ENCODE results near the gene TTLL9. TPM values are rescaled to one million over a fixed set of nuclear protein-coding genes. Genes with fewer than 3 reads are reported as not detected.

Gene TTLL9
- under 1 TPM in 2 of 5 donors, not detected in 3; 0.18 to 0.43 TPM for total RNA-seq
- polyA plus RNA-seq, result under 1 TPM in 1 of 3 donors, not detected in 2; 0.15 TPM
- long read RNA-seq, donor 1, result 0 reads
- long read RNA-seq, donor 2, result 0 reads
- long read RNA-seq, donor 3, result 0 reads
- long read RNA-seq, donor 4, result 0 reads
- long read RNA-seq, donor 5, result 0 reads
- long read RNA-seq, donor 6, result 0 reads
- long read RNA-seq, donor 7, result 0 reads
- long read RNA-seq, donor 8, partial matches to known transcripts, result 5 of 11 reads
- long read RNA-seq, donor 8, other reads (novel, unspliced or antisense), result 6 of 11 reads
- long read RNA-seq, donor 9, result 0 reads
- long read RNA-seq, donor 10, result 0 reads

- intact Hi-C loops (cut with DNase I; ENCODE audit: low total_unique reads), result no loop called here
- Histone ChIP-seq H3K4me3 (peak within 1 kb of the TSS; percentile 60 to 93 (median 72)), H3K27me3 (peaks cover 0 to 27% (median 20%) of the 10 kb centered on the region in 3 donors), H3K36me3 (no peaks in the 10 kb centered on the region), H3K4me1 (peaks cover 6 to 24% (median 23%) of the 10 kb centered on the region in 4 donors), H3K9me3 (no peaks in the 10 kb centered on the region), H3K27ac (peak within 1 kb of the TSS; percentile 39 to 76 (median 69))
- no peak for TF ChIP-seq POLR2AphosphoS5 (IDR thresholded peaks at IDR 0.05)
- no peak for TF ChIP-seq CTCF (IDR thresholded peaks at IDR 0.05)
- TF ChIP-seq POLR2A (IDR thresholded peaks at IDR 0.05), result no peak
- TF ChIP-seq EP300 (IDR thresholded peaks at IDR 0.05), result no peak
- WGBS, 5 donors, result 0 to 1% (median 0%) methylated on average over 26 to 80 of the region's 80 CpGs
- DNase-seq, result peak; percentile 55 to 78
Measured at GRCh38 chr20:31869942-31870725, at the start of gene TTLL9, which contains the start of gene DUSP15. Gene TTLL9 (plus strand): TSS chr20:31870634. CDS start chr20:31871127, 493 bp downstream. Gene DUSP15 (minus strand): TSS chr20:31870527. CDS start chr20:31870337, 190 bp downstream.

DNA sequence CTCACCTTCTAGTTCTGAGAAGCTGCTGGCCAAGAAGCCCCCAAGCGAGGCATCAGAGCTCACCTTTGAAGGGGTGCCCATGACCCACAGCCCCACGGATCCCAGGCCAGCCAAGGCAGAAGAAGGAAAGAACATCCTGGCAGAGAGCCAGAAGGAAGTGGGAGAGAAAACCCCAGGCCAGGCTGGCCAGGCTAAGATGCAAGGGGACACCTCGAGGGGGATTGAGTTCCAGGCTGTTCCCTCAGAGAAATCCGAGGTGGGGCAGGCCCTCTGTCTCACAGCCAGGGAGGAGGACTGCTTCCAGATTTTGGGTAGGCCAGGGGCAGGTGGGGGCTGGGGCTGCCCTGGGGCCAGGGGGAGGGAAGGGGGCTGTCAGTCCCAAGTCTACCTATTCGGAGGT lies 49.0 kb upstream of the TTLL9 start:
- intact Hi-C loops (cut with DNase I; ENCODE audit: low total_unique reads), result loop anchor here (10.0 kb wide), 2 partner anchors 203 to 263 kb away; no protein-coding TSS in a partner anchor
- H3K9me3 ChIP-seq, result no peaks in the 10 kb centered on the region
- H3K27me3 ChIP-seq, result peaks cover 0 to 4% (median 3%) of the 10 kb centered on the region in 3 donors
- TF ChIP-seq POLR2A (IDR thresholded peaks at IDR 0.05) (no peak), CTCF (IDR thresholded peaks at IDR 0.05) (no peak), POLR2AphosphoS5 (IDR thresholded peaks at IDR 0.05) (no peak), EP300 (IDR thresholded peaks at IDR 0.05) (no peak)
- H3K4me3 ChIP-seq, result no peak overlapping the region
- H3K27ac ChIP-seq, result no peak overlapping the region
- 41 to 51% (median 46%) methylated on average over 5 of the region's 5 CpGs for WGBS, 5 donors
- H3K4me1 ChIP-seq, result peaks cover 0 to 11% (median 10%) of the 10 kb centered on the region in 4 donors
- no peak for DNase-seq
- H3K36me3 ChIP-seq, result no peaks in the 10 kb centered on the region

DNA sequence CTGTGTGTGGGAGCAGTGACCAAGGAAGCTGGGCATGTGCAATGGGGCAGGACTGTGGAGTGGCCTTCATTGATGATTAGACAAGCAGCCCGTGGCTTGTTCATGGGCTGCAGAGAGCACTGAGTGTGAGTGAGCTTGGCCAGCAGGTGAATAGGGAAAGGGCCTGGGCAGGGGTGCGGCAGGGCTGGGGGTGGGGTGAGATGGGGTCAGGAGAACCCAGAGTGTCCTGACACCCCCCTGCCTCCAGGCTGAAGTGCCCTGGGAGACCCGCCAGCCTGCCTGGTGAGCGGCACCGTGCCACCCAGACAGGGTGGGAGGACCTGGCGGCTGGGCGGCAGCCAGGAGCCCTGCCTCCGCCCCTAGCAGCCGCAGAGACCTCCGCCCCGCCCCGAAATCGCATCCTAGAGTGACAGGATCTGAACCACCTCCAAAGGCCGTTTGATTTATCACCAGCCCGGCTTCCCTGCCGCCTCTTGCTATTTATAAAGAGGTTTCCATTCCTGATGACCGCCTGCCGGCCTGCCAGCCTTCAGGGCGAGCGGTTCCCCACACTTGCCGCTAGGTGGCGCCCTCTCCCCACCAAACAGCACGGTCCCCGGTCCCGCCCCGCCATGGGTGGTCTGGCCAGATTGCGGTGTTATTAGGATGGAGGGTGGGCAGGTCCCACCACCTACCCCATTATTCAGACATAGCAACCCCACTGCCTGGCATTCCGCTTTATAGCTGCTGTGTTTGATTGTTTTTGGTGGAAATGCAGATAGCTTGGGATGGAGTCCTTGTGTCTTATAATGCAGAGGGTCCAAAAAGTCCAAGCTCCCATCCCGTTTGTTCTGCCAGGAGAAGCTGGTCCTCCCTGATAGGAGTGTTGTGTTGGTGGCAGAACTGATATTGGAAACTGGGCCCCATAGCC lies 47.8 kb upstream of the TTLL9 start:
- TF ChIP-seq CTCF (IDR thresholded peaks at IDR 0.05), result peak in 6 of 7 experiments; percentile 32 to 100 (median 96)
- no peak for TF ChIP-seq POLR2A (IDR thresholded peaks at IDR 0.05)
- intact Hi-C loops (cut with DNase I; ENCODE audit: low total_unique reads), result loop anchor here (10.0 kb wide), 2 partner anchors 202 to 262 kb away; no protein-coding TSS in a partner anchor
- Histone ChIP-seq H3K36me3 (no peaks in the 10 kb centered on the region), H3K4me3 (peak overlapping the region in 2 of 4 donors; percentile 7 to 23), H3K9me3 (no peaks in the 10 kb centered on the region), H3K4me1 (peaks cover 0 to 11% (median 10%) of the 10 kb centered on the region in 4 donors), H3K27ac (no peak overlapping the region), H3K27me3 (peaks cover 0 to 4% (median 3%) of the 10 kb centered on the region in 3 donors)
- 1 to 6% (median 3%) methylated on average over 23 to 29 of the region's 29 CpGs for WGBS, 5 donors
- DNase-seq, result peak; percentile 76 to 91

All from stomach (tissue), 19 donors.